ENCODE results near the gene RETREG1.

The RETREG1 gene

DNA sequence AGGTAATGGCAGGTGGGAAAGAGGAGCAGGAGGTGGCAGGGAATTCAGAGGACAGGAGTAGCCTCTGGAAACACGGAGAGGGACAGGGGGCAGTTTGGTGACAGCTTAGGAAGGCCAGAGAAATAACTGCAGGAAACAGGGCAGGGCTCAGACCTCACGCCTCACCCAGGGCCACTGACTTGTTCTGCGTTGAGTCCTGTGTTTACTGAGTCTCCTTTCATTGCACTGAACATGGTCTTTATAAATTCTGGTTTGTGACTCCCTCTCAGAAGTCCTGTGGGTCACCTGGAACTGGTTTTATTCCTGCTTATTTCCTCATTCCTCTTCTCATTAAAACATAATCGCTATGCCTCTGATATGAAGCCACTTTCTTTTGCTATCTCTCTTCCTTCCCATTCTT is 96.0 kb downstream of the RETREG1 start:
- Histone ChIP-seq H3F3A (ENCODE audit: insufficient read depth, low read length) (no peaks in the 10 kb centered on the region), H3K9me2 (replicated peaks; ENCODE audit: insufficient read depth, low read length) (no peaks in the 10 kb centered on the region), H3K4me2 (ENCODE audit: low read depth, low read length) (no peak overlapping the region), H3K36me3 (replicated peaks; ENCODE audit: insufficient read depth, low read length) (no peaks in the 10 kb centered on the region), H3K79me2 (ENCODE audit: low read length) (no peaks in the 10 kb centered on the region), H3K27ac (ENCODE audit: low read length) (no peak overlapping the region), H4K20me1 (ENCODE audit: insufficient read depth, low read length) (no peaks in the 10 kb centered on the region), H3K9ac (ENCODE audit: low read length) (no peak overlapping the region), H3K27me3 (replicated peaks; ENCODE audit: insufficient read depth, low read length) (no peaks in the 10 kb centered on the region), H3K9me3 (replicated peaks; ENCODE audit: insufficient read depth, low read length) (no peaks in the 10 kb centered on the region), H2AFZ (ENCODE audit: low read length) (no peak overlapping the region), H3K4me3 (ENCODE audit: low read length) (no peak overlapping the region), H3K4me1 (ENCODE audit: low read length) (no peaks in the 10 kb centered on the region)
- no peak for DNase-seq
- TF ChIP-seq EZH2 (optimal IDR thresholded peaks at IDR 0.05; ENCODE audit: low read depth, low read length) (no peak), EZH2phosphoT487 (IDR thresholded peaks at IDR 0.05; ENCODE audit: low read length) (no peak)
- TF ChIP-seq, protein P1, sequence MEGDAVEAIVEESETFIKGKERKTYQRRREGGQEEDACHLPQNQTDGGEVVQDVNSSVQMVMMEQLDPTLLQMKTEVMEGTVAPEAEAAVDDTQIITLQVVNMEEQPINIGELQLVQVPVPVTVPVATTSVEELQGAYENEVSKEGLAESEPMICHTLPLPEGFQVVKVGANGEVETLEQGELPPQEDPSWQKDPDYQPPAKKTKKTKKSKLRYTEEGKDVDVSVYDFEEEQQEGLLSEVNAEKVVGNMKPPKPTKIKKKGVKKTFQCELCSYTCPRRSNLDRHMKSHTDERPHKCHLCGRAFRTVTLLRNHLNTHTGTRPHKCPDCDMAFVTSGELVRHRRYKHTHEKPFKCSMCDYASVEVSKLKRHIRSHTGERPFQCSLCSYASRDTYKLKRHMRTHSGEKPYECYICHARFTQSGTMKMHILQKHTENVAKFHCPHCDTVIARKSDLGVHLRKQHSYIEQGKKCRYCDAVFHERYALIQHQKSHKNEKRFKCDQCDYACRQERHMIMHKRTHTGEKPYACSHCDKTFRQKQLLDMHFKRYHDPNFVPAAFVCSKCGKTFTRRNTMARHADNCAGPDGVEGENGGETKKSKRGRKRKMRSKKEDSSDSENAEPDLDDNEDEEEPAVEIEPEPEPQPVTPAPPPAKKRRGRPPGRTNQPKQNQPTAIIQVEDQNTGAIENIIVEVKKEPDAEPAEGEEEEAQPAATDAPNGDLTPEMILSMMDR (IDR thresholded peaks at IDR 0.05; ENCODE audit: low read length) = no peak

DNA sequence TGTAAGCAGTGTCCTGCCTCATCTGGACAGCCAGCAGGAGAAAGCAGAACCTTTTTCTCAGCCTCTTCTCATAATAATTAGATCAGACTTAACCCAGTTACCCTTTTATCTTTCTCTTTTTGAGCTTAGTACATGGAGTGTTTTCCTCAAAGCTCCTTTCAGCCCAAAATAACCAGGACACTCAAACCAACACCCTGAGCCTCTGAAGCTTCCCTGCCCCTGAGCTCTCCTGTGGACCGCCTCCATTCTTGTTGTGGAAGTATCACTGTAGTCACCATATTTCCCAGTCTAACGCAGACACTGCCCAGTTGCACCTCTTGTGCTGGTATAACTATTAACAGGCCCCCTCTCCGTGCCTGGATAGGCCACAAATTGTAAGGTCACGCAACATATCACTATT is 97.4 kb downstream of the RETREG1 start:
- H3K9ac ChIP-seq (ENCODE audit: low read length) = no peak overlapping the region
- H3K4me3 ChIP-seq (ENCODE audit: low read length) = no peak overlapping the region
- no peak for DNase-seq
- H4K20me1 ChIP-seq (ENCODE audit: insufficient read depth, low read length) = no peaks in the 10 kb centered on the region
- no peak overlapping the region for H2AFZ ChIP-seq (ENCODE audit: low read length)
- no peak overlapping the region for H3K27ac ChIP-seq (ENCODE audit: low read length)
- H3K4me1 ChIP-seq (ENCODE audit: low read length) = no peaks in the 10 kb centered on the region
- H3K36me3 ChIP-seq (replicated peaks; ENCODE audit: insufficient read depth, low read length) = no peaks in the 10 kb centered on the region
- H3F3A ChIP-seq (ENCODE audit: insufficient read depth, low read length) = no peaks in the 10 kb centered on the region
- H3K79me2 ChIP-seq (ENCODE audit: low read length) = no peaks in the 10 kb centered on the region
- H3K27me3 ChIP-seq (replicated peaks; ENCODE audit: insufficient read depth, low read length) = no peaks in the 10 kb centered on the region
- H3K9me3 ChIP-seq (replicated peaks; ENCODE audit: insufficient read depth, low read length) = no peaks in the 10 kb centered on the region
- TF ChIP-seq EZH2phosphoT487 (IDR thresholded peaks at IDR 0.05; ENCODE audit: low read length) = no peak
- no peak for TF ChIP-seq EZH2 (optimal IDR thresholded peaks at IDR 0.05; ENCODE audit: low read depth, low read length)
- TF ChIP-seq, protein P1 (IDR thresholded peaks at IDR 0.05; ENCODE audit: low read length) = no peak
- H3K4me2 ChIP-seq (ENCODE audit: low read depth, low read length) = no peak overlapping the region
- H3K9me2 ChIP-seq (replicated peaks; ENCODE audit: insufficient read depth, low read length) = no peaks in the 10 kb centered on the region

DNA sequence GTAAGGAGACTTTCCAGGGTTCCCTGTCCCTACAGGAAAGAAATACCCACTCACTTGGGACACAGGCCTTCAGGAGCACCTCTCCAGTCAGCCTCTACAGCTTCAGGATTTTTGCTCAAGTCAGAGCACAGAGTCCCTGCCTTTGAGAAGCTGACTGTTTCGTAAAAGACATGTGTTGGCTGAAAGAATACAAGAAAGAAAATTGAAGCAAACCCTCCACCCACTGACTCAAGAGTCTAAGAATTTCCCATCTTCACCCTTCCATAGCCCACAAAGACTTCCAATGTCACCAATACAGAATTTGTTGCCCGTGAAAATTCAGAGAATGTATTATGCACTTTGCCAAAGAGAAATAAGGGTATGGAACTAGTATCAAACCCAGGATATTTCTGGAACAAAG is 98.2 kb downstream of the RETREG1 start:
- TF ChIP-seq, protein P1 (IDR thresholded peaks at IDR 0.05; ENCODE audit: low read length) = no peak
- TF ChIP-seq EZH2 (optimal IDR thresholded peaks at IDR 0.05; ENCODE audit: low read depth, low read length) (no peak), EZH2phosphoT487 (IDR thresholded peaks at IDR 0.05; ENCODE audit: low read length) (no peak)
- Histone ChIP-seq H3K9ac (ENCODE audit: low read length) (no peak overlapping the region), H3K9me3 (replicated peaks; ENCODE audit: insufficient read depth, low read length) (no peaks in the 10 kb centered on the region), H3K36me3 (replicated peaks; ENCODE audit: insufficient read depth, low read length) (no peaks in the 10 kb centered on the region), H2AFZ (ENCODE audit: low read length) (no peak overlapping the region), H3K4me3 (ENCODE audit: low read length) (no peak overlapping the region), H3K27me3 (replicated peaks; ENCODE audit: insufficient read depth, low read length) (no peaks in the 10 kb centered on the region), H3K79me2 (ENCODE audit: low read length) (no peaks in the 10 kb centered on the region), H3K4me1 (ENCODE audit: low read length) (no peaks in the 10 kb centered on the region), H3K27ac (ENCODE audit: low read length) (no peak overlapping the region), H3K9me2 (replicated peaks; ENCODE audit: insufficient read depth, low read length) (no peaks in the 10 kb centered on the region), H3F3A (ENCODE audit: insufficient read depth, low read length) (no peaks in the 10 kb centered on the region), H4K20me1 (ENCODE audit: insufficient read depth, low read length) (no peaks in the 10 kb centered on the region), H3K4me2 (ENCODE audit: low read depth, low read length) (no peak overlapping the region)
- no peak for DNase-seq
